Activated CD4-positive, alpha-beta memory T cell treated with anti-CD3 and anti-CD28 coated beads, Interleukin-2, amount 10 ng/mL, durations not matched to agents 7 days and 5 days (primary cell): Measurements from ENCODE around the gene PTBP3. TPM values are rescaled to one million over a fixed set of nuclear protein-coding genes. Genes with fewer than 3 reads are reported as not detected.
"Not testable (repeated sequence)": the region's sequence is repeated elsewhere in the genome, so short reads cannot be mapped to it uniquely, and the experiment has no call there.

Experiments used
- CTCF ChIA-PET: fragments of 350-600 bp; sonication (Branson Sonifier 250); formaldehyde crosslinking; loops from one replicate; lab custom pipeline; 2021; ENCODE audit warnings: antibody characterized with exemption, inconsistent platforms; lab: Charles Lee
- POLR2A ChIA-PET: fragments of 350-600 bp; sonication (Branson Sonifier 250); formaldehyde crosslinking; loops from one replicate; lab custom pipeline; 2021; ENCODE audit warnings: antibody characterized with exemption; lab: Charles Lee
- DNase-seq: peaks from one replicate; pipeline ENCODE4 v3.0.0-alpha.2; 2020
- H3K27ac Mint-ChIP-seq: one replicate; pipeline ENCODE4 v1.8.0; 2021; ENCODE audit warnings: mild to moderate bottlenecking, mixed read lengths
- H3K27me3 Mint-ChIP-seq: one replicate; pipeline ENCODE4 v1.8.0; 2021; ENCODE audit warnings: mixed read lengths
- H3K36me3 Mint-ChIP-seq: one replicate; pipeline ENCODE4 v1.8.0; 2021; ENCODE audit warnings: low read depth, mixed read lengths
- H3K4me1 Mint-ChIP-seq: one replicate; pipeline ENCODE4 v1.8.0; 2021; ENCODE audit warnings: mixed read lengths
- H3K4me3 Mint-ChIP-seq: one replicate; pipeline ENCODE4 v1.8.0; 2021; ENCODE audit warnings: mild to moderate bottlenecking, mixed read lengths
- H3K9me3 Mint-ChIP-seq: one replicate; pipeline ENCODE4 v1.8.0; 2021; ENCODE audit warnings: mixed read lengths
- total RNA-seq, 2 experiments: library from RNA; stranded (reverse); gene quantifications; one replicate each; pipeline ENCODE4 v1.2.3, GENCODE V29; 2021

Gene PTBP3
- total RNA-seq, 2 experiments from 2014 or later, result 177 TPM

GRCh38 chr9:112375361-112375760 lies 41.9 kb upstream of the PTBP3 start:
- DNase-seq, result no peak
- H3K36me3 Mint-ChIP-seq, result peaks cover 21% of the 10 kb centered on the region
- H3K27me3 Mint-ChIP-seq, result no peaks in the 10 kb centered on the region
- H3K4me3 Mint-ChIP-seq, result no peak overlapping the region
- H3K9me3 Mint-ChIP-seq, result peaks cover 12% of the 10 kb centered on the region
- peaks cover 27% of the 10 kb centered on the region for H3K4me1 Mint-ChIP-seq
- no peak overlapping the region for H3K27ac Mint-ChIP-seq
- POLR2A ChIA-PET, result no interaction called here
- CTCF ChIA-PET, result interaction anchor here (0.5 kb wide), 1 partner anchor 948 kb away, joined by 3 read pairs; no protein-coding TSS in a partner anchor

GRCh38 chr9:112374232-112374631 lies 40.8 kb upstream of the PTBP3 start:
- Mint-ChIP-seq H3K9me3 (peaks cover 21% of the 10 kb centered on the region), H3K36me3 (peaks cover 25% of the 10 kb centered on the region), H3K4me1 (peaks cover 27% of the 10 kb centered on the region)
- H3K27me3 Mint-ChIP-seq, H3K4me3 Mint-ChIP-seq, POLR2A ChIA-PET, DNase-seq, H3K27ac Mint-ChIP-seq, CTCF ChIA-PET: not testable (repeated sequence)

- POLR2A ChIA-PET, DNase-seq, H3K27ac Mint-ChIP-seq, H3K4me3 Mint-ChIP-seq, H3K27me3 Mint-ChIP-seq, CTCF ChIA-PET: not testable (repeated sequence)
- H3K9me3 Mint-ChIP-seq, result peaks cover 22% of the 10 kb centered on the region
- H3K4me1 Mint-ChIP-seq, result peaks cover 27% of the 10 kb centered on the region
- H3K36me3 Mint-ChIP-seq, result peaks cover 25% of the 10 kb centered on the region
These were observed 40.2 kb upstream of the PTBP3 start for GRCh38 chr9:112373666-112374065.

- Mint-ChIP-seq H3K9me3 (peaks cover 25% of the 10 kb centered on the region), H3K27me3 (no peaks in the 10 kb centered on the region), H3K36me3 (peaks cover 19% of the 10 kb centered on the region), H3K4me3 (no peak overlapping the region), H3K4me1 (peaks cover 3% of the 10 kb centered on the region), H3K27ac (no peak overlapping the region)
- CTCF ChIA-PET, result interaction anchor here (0.7 to 0.8 kb wide), 2 partner anchors 10 to 288 kb away, joined by 4 read pairs; no protein-coding TSS in a partner anchor
- DNase-seq, result no peak
- POLR2A ChIA-PET, result interaction anchor here (2.1 kb wide), 1 partner anchor 9 kb away, joined by 9 read pairs; the partner anchor contains the start of gene HSDL2
These were observed 37.6 kb upstream of the PTBP3 start for GRCh38 chr9:112371060-112371459.

- no peak overlapping the region for H3K4me3 Mint-ChIP-seq
- peaks cover 12% of the 10 kb centered on the region for H3K36me3 Mint-ChIP-seq
- ChIA-PET POLR2A (interaction anchor here (2.1 kb wide), 1 partner anchor 10 kb away, joined by 9 read pairs; the partner anchor contains the start of gene HSDL2), CTCF (interaction anchor here (1.2 to 1.5 kb wide), 2 partner anchors 9 kb away, joined by 3 to 4 read pairs; no protein-coding TSS in a partner anchor)
- H3K27ac Mint-ChIP-seq, result no peak overlapping the region
- no peak for DNase-seq
- H3K4me1 Mint-ChIP-seq, result peaks cover 3% of the 10 kb centered on the region
- peaks cover 26% of the 10 kb centered on the region for H3K9me3 Mint-ChIP-seq
- peaks cover 5% of the 10 kb centered on the region for H3K27me3 Mint-ChIP-seq
These were observed 36.4 kb upstream of the PTBP3 start for GRCh38 chr9:112369817-112370216.

- peaks cover 8% of the 10 kb centered on the region for H3K27me3 Mint-ChIP-seq
- H3K36me3 Mint-ChIP-seq, result peaks cover 9% of the 10 kb centered on the region
- DNase-seq, result no peak
- peaks cover 3% of the 10 kb centered on the region for H3K4me1 Mint-ChIP-seq
- ChIA-PET CTCF (interaction anchor here (0.8 to 1.9 kb wide), 6 partner anchors 255 to 426 kb away, joined by 3 to 13 read pairs (median 5); no protein-coding TSS in a partner anchor), POLR2A (interaction anchor here (2.5 kb wide), 1 partner anchor 12 kb away, joined by 16 read pairs; the partner anchor contains the start of gene HSDL2)
- no peak overlapping the region for H3K27ac Mint-ChIP-seq
- peaks cover 25% of the 10 kb centered on the region for H3K9me3 Mint-ChIP-seq
- no peak overlapping the region for H3K4me3 Mint-ChIP-seq
These were observed 34.0 kb upstream of the PTBP3 start for GRCh38 chr9:112367465-112367864.

GRCh38 chr9:112366591-112366990 lies 33.2 kb upstream of the PTBP3 start:
- no peak for DNase-seq
- H3K9me3 Mint-ChIP-seq, result peaks cover 21% of the 10 kb centered on the region
- ChIA-PET POLR2A (interaction anchor here (2.5 kb wide), 1 partner anchor 13 kb away, joined by 16 read pairs; the partner anchor contains the start of gene HSDL2), CTCF (interaction anchor here (0.6 to 1.9 kb wide), 8 partner anchors 12 to 607 kb away, joined by 3 to 13 read pairs (median 5); no protein-coding TSS in a partner anchor)
- peaks cover 9% of the 10 kb centered on the region for H3K27me3 Mint-ChIP-seq
- no peak overlapping the region for H3K4me3 Mint-ChIP-seq
- peaks cover 9% of the 10 kb centered on the region for H3K36me3 Mint-ChIP-seq
- H3K4me1 Mint-ChIP-seq, result peaks cover 5% of the 10 kb centered on the region
- no peak overlapping the region for H3K27ac Mint-ChIP-seq

DNA sequence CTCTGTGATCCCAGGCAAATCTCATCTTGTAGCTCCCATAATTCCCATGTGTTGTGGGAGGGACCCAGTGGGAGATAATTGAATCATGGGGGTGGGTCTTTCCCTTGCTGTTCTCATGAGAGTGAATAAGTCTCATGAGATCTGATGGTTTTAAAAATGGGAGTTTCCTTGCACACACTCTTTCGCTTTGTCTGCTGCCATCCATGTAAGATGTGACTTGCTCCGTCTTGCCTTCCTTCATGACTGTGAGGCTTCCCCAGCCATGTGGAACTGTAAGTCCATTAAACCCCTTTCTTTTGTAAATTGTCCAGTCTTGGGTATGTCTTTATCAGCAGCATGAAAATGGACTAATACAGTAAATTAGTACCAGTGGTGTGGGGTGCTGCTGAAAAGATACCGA lies 31.8 kb upstream of the PTBP3 start:
- H3K4me3 Mint-ChIP-seq, H3K36me3 Mint-ChIP-seq, DNase-seq, H3K27me3 Mint-ChIP-seq, H3K4me1 Mint-ChIP-seq, H3K27ac Mint-ChIP-seq: not testable (repeated sequence)
- POLR2A ChIA-PET, result interaction anchor here (1.5 kb wide), 1 partner anchor 10 kb away, joined by 4 read pairs; no protein-coding TSS in a partner anchor
- H3K9me3 Mint-ChIP-seq, result peaks cover 16% of the 10 kb centered on the region
- CTCF ChIA-PET, result interaction anchor here (1.5 kb wide), 1 partner anchor 267 kb away, joined by 3 read pairs; no protein-coding TSS in a partner anchor

GRCh38 chr9:112364761-112365160 lies 31.3 kb upstream of the PTBP3 start:
- CTCF ChIA-PET, result interaction anchor here (0.6 to 1.5 kb wide), 2 partner anchors 14 to 267 kb away, joined by 3 read pairs; no protein-coding TSS in a partner anchor

GRCh38 chr9:112361601-112362000 lies 28.2 kb upstream of the PTBP3 start:
- no peak overlapping the region for H3K27ac Mint-ChIP-seq
- H3K4me3 Mint-ChIP-seq, result no peak overlapping the region
- peaks cover 8% of the 10 kb centered on the region for H3K4me1 Mint-ChIP-seq
- H3K27me3 Mint-ChIP-seq, result peaks cover 9% of the 10 kb centered on the region
- no peaks in the 10 kb centered on the region for H3K36me3 Mint-ChIP-seq
- H3K9me3 Mint-ChIP-seq, result peaks cover 3% of the 10 kb centered on the region
- ChIA-PET POLR2A (interaction anchor here (1.2 to 1.5 kb wide), 3 partner anchors 18 to 29 kb away, joined by 3 to 5 read pairs (median 4); partner anchors contain the start of genes HSDL2 and PTBP3), CTCF (interaction anchor here (1.1 to 6.4 kb wide), 15 partner anchors 9 to 602 kb away, joined by 3 to 84 read pairs (median 5); partner anchors contain the start of gene HSDL2)
- no peak for DNase-seq

More at GRCh38 chr9:112364761-112365160, 31.3 kb upstream of the PTBP3 start:
- Mint-ChIP-seq H3K4me3 (no peak overlapping the region), H3K36me3 (peaks cover 4% of the 10 kb centered on the region), H3K27ac (no peak overlapping the region), H3K4me1 (peaks cover 8% of the 10 kb centered on the region), H3K9me3 (peaks cover 12% of the 10 kb centered on the region), H3K27me3 (peaks cover 9% of the 10 kb centered on the region)
- POLR2A ChIA-PET, result interaction anchor here (1.5 kb wide), 1 partner anchor 10 kb away, joined by 4 read pairs; no protein-coding TSS in a partner anchor
- no peak for DNase-seq

- Mint-ChIP-seq H3K4me3 (no peak overlapping the region), H3K27ac (no peak overlapping the region), H3K9me3 (no peaks in the 10 kb centered on the region), H3K27me3 (peaks cover 7% of the 10 kb centered on the region), H3K4me1 (peaks cover 13% of the 10 kb centered on the region), H3K36me3 (no peaks in the 10 kb centered on the region)
- DNase-seq, result no peak
- POLR2A ChIA-PET, result interaction anchor here (1.1 to 2.0 kb wide), 4 partner anchors 19 to 184 kb away, joined by 3 to 5 read pairs (median 4); partner anchors contain the start of genes HSDL2 and PTBP3
- CTCF ChIA-PET, result interaction anchor here (0.7 to 6.4 kb wide), 16 partner anchors 9 to 601 kb away, joined by 3 to 84 read pairs (median 6); partner anchors contain the start of genes HSDL2 and PTBP3
These were observed 26.8 kb upstream of the PTBP3 start for GRCh38 chr9:112360047-112360804.

- no peak for DNase-seq
- no peak overlapping the region for H3K4me3 Mint-ChIP-seq
- no peaks in the 10 kb centered on the region for H3K36me3 Mint-ChIP-seq
- POLR2A ChIA-PET, result interaction anchor here (1.4 kb wide), 1 partner anchor 9 kb away, joined by 4 read pairs; no protein-coding TSS in a partner anchor
- no peaks in the 10 kb centered on the region for H3K9me3 Mint-ChIP-seq
- CTCF ChIA-PET, result interaction anchor here (2.7 kb wide), 1 partner anchor 258 kb away, joined by 12 read pairs; no protein-coding TSS in a partner anchor
- H3K27ac Mint-ChIP-seq, result no peak overlapping the region
- peaks cover 3% of the 10 kb centered on the region for H3K27me3 Mint-ChIP-seq
- peaks cover 20% of the 10 kb centered on the region for H3K4me1 Mint-ChIP-seq
These were observed 22.0 kb upstream of the PTBP3 start for GRCh38 chr9:112355427-112355897.
